Myocyte (in vitro differentiated cells): Measurements from ENCODE around the gene LRRC40. TPM values are rescaled to one million over a fixed set of nuclear protein-coding genes. Genes with fewer than 3 reads are reported as not detected.
"Not testable (repeated sequence)": the region's sequence is repeated elsewhere in the genome, so short reads cannot be mapped to it uniquely, and the experiment has no call there.

ENCODE experiments used
- DNase-seq: peaks from one replicate; pipeline ENCODE4 v3.0.0-alpha.2; 2012; ENCODE audit warnings: low read depth
- polyA plus RNA-seq: library from polyadenylated mRNA; unstranded; fragments of >200 nt; gene quantifications from one replicate; pipeline ENCODE4 v1.2.1, GENCODE V29; 2012; ENCODE audit warnings: missing spikeins
- total RNA-seq: library from RNA; depleted of rRNA; stranded (reverse); fragments of >200 nt; gene quantifications from 2 replicates; pipeline ENCODE4 v1.2.3, GENCODE V29; 2014

The LRRC40 gene
- 14.2 and 15.9 TPM in 2 replicates for total RNA-seq
- 3.6 TPM for polyA plus RNA-seq

GRCh38 chr1:70205434-70206118 is at the start of gene LRRC40:
Gene LRRC40, minus strand, starts transcription at chr1:70205579. Its CDS starts 39 bp downstream, at chr1:70205540.
- DNase-seq: peak; percentile 97

GRCh38 chr1:70248729-70249128 is 43.4 kb upstream of the LRRC40 start:
- DNase-seq: no peak

- no peak for DNase-seq
Observed at GRCh38 chr1:70247768-70248167, 42.4 kb upstream of the LRRC40 start.

- DNase-seq: no peak
Observed at GRCh38 chr1:70247122-70247521, 41.7 kb upstream of the LRRC40 start.

- no peak for DNase-seq
Observed at GRCh38 chr1:70239940-70240339, 34.6 kb upstream of the LRRC40 start.

- no peak for DNase-seq
Observed at GRCh38 chr1:70234733-70235132, 29.4 kb upstream of the LRRC40 start.

- no peak for DNase-seq
Observed at GRCh38 chr1:70231475-70231874, 26.1 kb upstream of the LRRC40 start.

GRCh38 chr1:70228670-70229069 is 23.3 kb upstream of the LRRC40 start:
- no peak for DNase-seq

- DNase-seq: no peak
Observed at GRCh38 chr1:70227439-70227838, 22.1 kb upstream of the LRRC40 start.

- DNase-seq: no peak
Observed at GRCh38 chr1:70224954-70225353, 19.6 kb upstream of the LRRC40 start.

- no peak for DNase-seq
Observed at GRCh38 chr1:70222716-70223235, 17.4 kb upstream of the LRRC40 start.

GRCh38 chr1:70221238-70222121 is 16.1 kb upstream of the LRRC40 start, which contains the start of gene SRSF11:
Gene SRSF11, plus strand, starts transcription at chr1:70221380. Its CDS starts 257 bp downstream, at chr1:70221637.
- DNase-seq: peak; percentile 96

GRCh38 chr1:70220517-70221237 is 15.3 kb upstream of the LRRC40 start:
- DNase-seq: no peak

- DNase-seq: no peak
Observed at GRCh38 chr1:70220015-70220414, 14.6 kb upstream of the LRRC40 start.

GRCh38 chr1:70211541-70211940 is 6.2 kb upstream of the LRRC40 start:
- no peak for DNase-seq

GRCh38 chr1:70210820-70211219 is 5.4 kb upstream of the LRRC40 start:
- no peak for DNase-seq

GRCh38 chr1:70208292-70208691 is 2.9 kb upstream of the LRRC40 start:
- DNase-seq: no peak

GRCh38 chr1:70207492-70207891 is 2.1 kb upstream of the LRRC40 start:
- DNase-seq: no peak

GRCh38 chr1:70206833-70207232 is 1.5 kb upstream of the LRRC40 start:
- not testable (repeated sequence) for DNase-seq

- DNase-seq: no peak
Observed at GRCh38 chr1:70205071-70205433, 327 bp downstream of the LRRC40 start.

- DNase-seq: peak; percentile 9
Observed at GRCh38 chr1:70204600-70204999, 779 bp downstream of the LRRC40 start.
